ENCODE data around the gene C22orf15. TPM values are rescaled to one million over a fixed set of nuclear protein-coding genes. Genes with fewer than 3 reads are reported as not detected.

C22orf15 gene
- total RNA-seq, 4 donors from 2014 or later, result not detected

DNA sequence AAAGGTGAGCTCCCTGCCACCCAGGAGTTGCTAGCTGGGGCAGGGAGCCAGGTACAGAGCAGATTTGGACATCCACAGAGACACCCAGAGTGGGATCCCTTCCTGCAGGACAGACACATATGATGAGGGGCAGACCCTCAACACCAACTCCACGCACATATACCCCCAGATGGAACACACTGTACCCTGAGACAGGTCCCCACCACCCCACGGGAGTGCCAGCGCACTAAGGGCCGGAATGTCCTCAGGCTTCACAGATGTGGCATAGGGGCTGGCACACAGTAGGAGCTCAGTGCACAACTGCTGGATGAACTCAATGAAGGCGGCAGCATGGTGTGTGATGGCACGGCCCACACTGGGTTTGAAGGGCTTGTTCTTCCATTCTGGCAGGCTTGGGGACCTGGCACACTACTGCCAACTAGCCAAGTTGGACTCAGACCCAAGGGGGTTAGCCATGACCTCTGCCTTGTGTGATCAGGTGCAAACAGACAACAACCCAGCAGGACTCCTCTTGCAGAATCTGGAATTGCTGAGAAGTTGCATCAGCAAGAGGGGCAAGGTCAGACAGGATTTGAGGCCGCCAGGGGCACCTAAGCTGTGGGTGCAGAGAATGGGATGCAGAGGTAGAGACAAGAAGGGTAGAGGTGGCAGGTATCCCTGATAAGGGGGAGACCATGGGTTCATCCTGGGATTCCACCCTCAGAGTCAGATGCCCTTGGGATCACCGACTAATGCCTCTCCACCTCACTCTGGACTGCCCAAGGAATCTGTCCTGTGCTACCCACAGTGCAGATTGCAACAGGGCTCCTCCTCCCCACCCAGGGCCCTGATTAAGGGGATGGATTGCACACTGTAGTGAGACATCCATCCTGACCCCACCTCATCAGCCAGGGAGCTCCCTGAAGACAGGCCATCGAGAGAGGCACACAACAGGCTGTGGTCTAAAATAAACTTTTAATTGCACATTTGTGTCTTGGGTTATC lies 2.4 kb downstream of the C22orf15 start:
- Histone ChIP-seq H3K9me3 (no peaks in the 10 kb centered on the region), H3K4me1 (peaks cover 0 to 51% (median 25%) of the 10 kb centered on the region in 4 donors), H3K36me3 (peaks cover 0 to 13% (median 0%) of the 10 kb centered on the region in 3 donors), H3K27ac (no peak overlapping the region), H3K27me3 (no peaks in the 10 kb centered on the region), H3K4me3 (peak overlapping the region in 1 of 4 donors; percentile 7)
- no peak for DNase-seq
- TF ChIP-seq, protein P1, sequence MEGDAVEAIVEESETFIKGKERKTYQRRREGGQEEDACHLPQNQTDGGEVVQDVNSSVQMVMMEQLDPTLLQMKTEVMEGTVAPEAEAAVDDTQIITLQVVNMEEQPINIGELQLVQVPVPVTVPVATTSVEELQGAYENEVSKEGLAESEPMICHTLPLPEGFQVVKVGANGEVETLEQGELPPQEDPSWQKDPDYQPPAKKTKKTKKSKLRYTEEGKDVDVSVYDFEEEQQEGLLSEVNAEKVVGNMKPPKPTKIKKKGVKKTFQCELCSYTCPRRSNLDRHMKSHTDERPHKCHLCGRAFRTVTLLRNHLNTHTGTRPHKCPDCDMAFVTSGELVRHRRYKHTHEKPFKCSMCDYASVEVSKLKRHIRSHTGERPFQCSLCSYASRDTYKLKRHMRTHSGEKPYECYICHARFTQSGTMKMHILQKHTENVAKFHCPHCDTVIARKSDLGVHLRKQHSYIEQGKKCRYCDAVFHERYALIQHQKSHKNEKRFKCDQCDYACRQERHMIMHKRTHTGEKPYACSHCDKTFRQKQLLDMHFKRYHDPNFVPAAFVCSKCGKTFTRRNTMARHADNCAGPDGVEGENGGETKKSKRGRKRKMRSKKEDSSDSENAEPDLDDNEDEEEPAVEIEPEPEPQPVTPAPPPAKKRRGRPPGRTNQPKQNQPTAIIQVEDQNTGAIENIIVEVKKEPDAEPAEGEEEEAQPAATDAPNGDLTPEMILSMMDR (IDR thresholded peaks at IDR 0.05), result no peak
- no peak for TF ChIP-seq POLR2A (IDR thresholded peaks at IDR 0.05)

GRCh38 chr22:23767303-23767672 lies 4.5 kb downstream of the C22orf15 start:
- H3K4me3 ChIP-seq, result peak overlapping the region; percentile 63 to 81 (median 78)
- H3K27ac ChIP-seq, result peak overlapping the region; percentile 83 to 94 (median 87)
- no peak for DNase-seq
- TF ChIP-seq, protein P1 (IDR thresholded peaks at IDR 0.05), result no peak
- TF ChIP-seq POLR2A (IDR thresholded peaks at IDR 0.05), result no peak
- H3K9me3 ChIP-seq, result no peaks in the 10 kb centered on the region
- peaks cover 0 to 59% (median 33%) of the 10 kb centered on the region in 4 donors for H3K4me1 ChIP-seq
- H3K36me3 ChIP-seq, result peaks cover 0 to 13% (median 0%) of the 10 kb centered on the region in 3 donors
- H3K27me3 ChIP-seq, result no peaks in the 10 kb centered on the region

- Histone ChIP-seq H3K27ac (peak within 1 kb of the TSS; percentile 83 to 94 (median 87)), H3K4me1 (peaks cover 0 to 59% (median 33%) of the 10 kb centered on the region in 4 donors)
- TF ChIP-seq, protein P1 (IDR thresholded peaks at IDR 0.05), result peak; percentile 59 to 80 (median 76)
- TF ChIP-seq POLR2A (IDR thresholded peaks at IDR 0.05), result peak; percentile 85 to 95
These were observed 5.1 kb downstream of the C22orf15 start, which contains the start of gene CHCHD10 for GRCh38 chr22:23767673-23768548. Gene CHCHD10 (minus strand): TSS chr22:23767972. CDS start chr22:23767874, 98 bp downstream.

DNA sequence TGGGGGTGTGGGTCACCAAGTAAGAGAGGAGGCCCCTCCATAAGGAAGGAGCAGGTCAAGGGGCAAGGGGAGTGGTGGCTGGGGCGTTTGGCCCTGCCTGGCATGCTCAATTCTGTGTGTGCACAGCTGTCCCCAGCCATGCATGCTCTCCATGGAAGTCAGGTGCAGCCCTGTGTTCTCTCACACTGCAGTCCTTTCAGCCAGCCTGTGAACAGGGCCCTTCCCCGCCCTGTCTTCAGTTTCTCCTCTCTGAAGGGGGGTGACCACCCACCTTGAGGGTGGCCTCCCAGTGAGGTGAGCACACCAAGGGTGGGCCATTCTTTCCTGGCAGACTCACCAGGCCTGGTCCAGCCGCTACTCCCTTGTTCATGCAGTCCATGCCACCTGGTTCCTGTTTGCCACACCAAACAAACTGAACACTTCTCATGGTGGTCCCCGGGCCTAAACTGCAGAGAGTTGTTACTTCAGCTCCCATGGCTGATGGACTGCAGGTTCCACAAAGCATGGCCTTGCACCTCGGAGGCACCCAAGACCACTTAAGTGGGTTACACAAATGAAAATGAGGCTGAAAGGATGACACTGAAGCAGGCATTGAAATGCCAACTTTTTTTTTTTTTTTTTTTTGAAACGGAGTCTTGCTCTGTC lies 6.7 kb downstream of the C22orf15 start:
- Histone ChIP-seq H3K27ac (peak overlapping the region in 1 of 4 donors; percentile 94), H3K4me1 (peaks cover 0 to 59% (median 29%) of the 10 kb centered on the region in 4 donors), H3K27me3 (no peaks in the 10 kb centered on the region), H3K36me3 (peaks cover 0 to 11% (median 0%) of the 10 kb centered on the region in 3 donors), H3K9me3 (no peaks in the 10 kb centered on the region), H3K4me3 (no peak overlapping the region)
- no peak for DNase-seq
- TF ChIP-seq, protein P1 (IDR thresholded peaks at IDR 0.05), result no peak

More at GRCh38 chr22:23767673-23768548, 5.1 kb downstream of the C22orf15 start, which contains the start of gene CHCHD10:
- H3K4me3 ChIP-seq, result peak within 1 kb of the TSS; percentile 63 to 81 (median 78)
- H3K9me3 ChIP-seq, result no peaks in the 10 kb centered on the region
- peak; percentile 87 to 93 (median 91) for DNase-seq
- peaks cover 0 to 13% (median 0%) of the 10 kb centered on the region in 3 donors for H3K36me3 ChIP-seq
- H3K27me3 ChIP-seq, result no peaks in the 10 kb centered on the region

GRCh38 chr22:23772315-23772648 lies 9.5 kb downstream of the C22orf15 start:
- DNase-seq, result no peak
- Histone ChIP-seq H3K36me3 (no peaks in the 10 kb centered on the region), H3K9me3 (no peaks in the 10 kb centered on the region), H3K4me1 (peaks cover 0 to 41% (median 24%) of the 10 kb centered on the region in 4 donors), H3K27ac (peak overlapping the region; percentile 25 to 77 (median 44)), H3K27me3 (no peaks in the 10 kb centered on the region), H3K4me3 (peak overlapping the region; percentile 35 to 65 (median 55))
- TF ChIP-seq, protein P1 (IDR thresholded peaks at IDR 0.05), result no peak
- TF ChIP-seq POLR2A (IDR thresholded peaks at IDR 0.05), result no peak
